ENCODE measurements around the gene NSMF. TPM values are rescaled to one million over a fixed set of nuclear protein-coding genes. Genes with fewer than 3 reads are reported as not detected.
A peak's percentile ranks its signal among the peaks of the same experiment; 100 is the strongest.

The NSMF gene
- total RNA-seq, 2 experiments from 2014 or later = 104 to 109 TPM

DNA sequence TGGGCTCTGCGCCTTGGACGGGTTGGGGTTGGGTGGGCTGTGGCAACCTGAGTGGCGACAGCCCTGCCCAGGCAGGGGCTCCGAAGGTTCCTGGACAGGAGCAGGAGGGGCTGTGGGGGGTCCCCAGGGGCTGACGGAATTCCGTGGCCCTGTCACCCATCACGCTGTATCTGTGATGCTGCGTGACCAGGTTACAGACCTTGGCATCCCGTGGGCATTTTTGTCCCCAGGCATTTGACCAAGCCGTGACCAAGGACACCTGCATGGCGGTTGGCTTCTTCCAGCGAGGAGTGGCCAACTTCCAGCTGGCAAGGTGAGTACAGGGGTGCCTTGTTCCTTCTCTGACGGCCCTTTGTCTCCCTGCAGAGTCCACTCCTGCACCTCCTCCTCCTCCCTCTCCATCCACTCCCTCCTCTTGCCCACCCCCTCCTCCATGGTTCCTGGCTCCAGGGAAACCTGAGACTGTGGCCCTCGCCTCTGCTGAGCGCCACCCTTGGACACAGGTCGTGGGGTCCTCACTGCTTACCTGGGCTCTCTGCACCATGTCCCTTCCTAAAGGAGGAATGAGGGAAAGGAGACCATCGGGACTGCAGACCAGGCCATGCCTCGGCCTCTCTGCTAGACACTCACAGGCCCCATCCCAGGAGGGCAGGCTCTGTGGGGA, 33.0 kb downstream of the NSMF start:
- Histone ChIP-seq H3K27me3 (ENCODE audit: control insufficient read depth in 1 of 2, insufficient read depth in 2 of 2, low read length in 2 of 2) (no peaks in the 10 kb centered on the region), H3K4me3 (ENCODE audit: low read length) (no peak overlapping the region), H3K4me1 (ENCODE audit: insufficient read depth, low read length) (peaks cover 19% of the 10 kb centered on the region), H3K27ac (ENCODE audit: low read depth in 1 of 2, low read length in 2 of 2) (no peak overlapping the region), H3K36me3 (ENCODE audit: insufficient read depth, low read length) (no peaks in the 10 kb centered on the region), H3K9me3 (ENCODE audit: control insufficient read depth in 1 of 2, insufficient read depth in 1 of 2, low read length in 2 of 2) (no peaks in the 10 kb centered on the region)
- DNase-seq (no peak), ATAC-seq (ENCODE audit: poor library complexity) (no peak)
- H3K36me3 Mint-ChIP-seq (ENCODE audit: low read depth) = no peaks in the 10 kb centered on the region
- CTCF ChIA-PET = no interaction called here
- H3K27me3 Mint-ChIP-seq = no peaks in the 10 kb centered on the region
- H3K27ac Mint-ChIP-seq = no peak overlapping the region
- no peak overlapping the region for H3K4me3 Mint-ChIP-seq
- no peaks in the 10 kb centered on the region for H3K9me3 Mint-ChIP-seq
- intact Hi-C loops (cut with DNase I, micrococcal nuclease) = no loop called here
- POLR2A ChIA-PET = no interaction called here
- TF ChIP-seq, protein P1, sequence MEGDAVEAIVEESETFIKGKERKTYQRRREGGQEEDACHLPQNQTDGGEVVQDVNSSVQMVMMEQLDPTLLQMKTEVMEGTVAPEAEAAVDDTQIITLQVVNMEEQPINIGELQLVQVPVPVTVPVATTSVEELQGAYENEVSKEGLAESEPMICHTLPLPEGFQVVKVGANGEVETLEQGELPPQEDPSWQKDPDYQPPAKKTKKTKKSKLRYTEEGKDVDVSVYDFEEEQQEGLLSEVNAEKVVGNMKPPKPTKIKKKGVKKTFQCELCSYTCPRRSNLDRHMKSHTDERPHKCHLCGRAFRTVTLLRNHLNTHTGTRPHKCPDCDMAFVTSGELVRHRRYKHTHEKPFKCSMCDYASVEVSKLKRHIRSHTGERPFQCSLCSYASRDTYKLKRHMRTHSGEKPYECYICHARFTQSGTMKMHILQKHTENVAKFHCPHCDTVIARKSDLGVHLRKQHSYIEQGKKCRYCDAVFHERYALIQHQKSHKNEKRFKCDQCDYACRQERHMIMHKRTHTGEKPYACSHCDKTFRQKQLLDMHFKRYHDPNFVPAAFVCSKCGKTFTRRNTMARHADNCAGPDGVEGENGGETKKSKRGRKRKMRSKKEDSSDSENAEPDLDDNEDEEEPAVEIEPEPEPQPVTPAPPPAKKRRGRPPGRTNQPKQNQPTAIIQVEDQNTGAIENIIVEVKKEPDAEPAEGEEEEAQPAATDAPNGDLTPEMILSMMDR (IDR thresholded peaks at IDR 0.05) = no peak
- peaks cover 18% of the 10 kb centered on the region for H3K4me1 Mint-ChIP-seq (ENCODE audit: low read depth)

DNA sequence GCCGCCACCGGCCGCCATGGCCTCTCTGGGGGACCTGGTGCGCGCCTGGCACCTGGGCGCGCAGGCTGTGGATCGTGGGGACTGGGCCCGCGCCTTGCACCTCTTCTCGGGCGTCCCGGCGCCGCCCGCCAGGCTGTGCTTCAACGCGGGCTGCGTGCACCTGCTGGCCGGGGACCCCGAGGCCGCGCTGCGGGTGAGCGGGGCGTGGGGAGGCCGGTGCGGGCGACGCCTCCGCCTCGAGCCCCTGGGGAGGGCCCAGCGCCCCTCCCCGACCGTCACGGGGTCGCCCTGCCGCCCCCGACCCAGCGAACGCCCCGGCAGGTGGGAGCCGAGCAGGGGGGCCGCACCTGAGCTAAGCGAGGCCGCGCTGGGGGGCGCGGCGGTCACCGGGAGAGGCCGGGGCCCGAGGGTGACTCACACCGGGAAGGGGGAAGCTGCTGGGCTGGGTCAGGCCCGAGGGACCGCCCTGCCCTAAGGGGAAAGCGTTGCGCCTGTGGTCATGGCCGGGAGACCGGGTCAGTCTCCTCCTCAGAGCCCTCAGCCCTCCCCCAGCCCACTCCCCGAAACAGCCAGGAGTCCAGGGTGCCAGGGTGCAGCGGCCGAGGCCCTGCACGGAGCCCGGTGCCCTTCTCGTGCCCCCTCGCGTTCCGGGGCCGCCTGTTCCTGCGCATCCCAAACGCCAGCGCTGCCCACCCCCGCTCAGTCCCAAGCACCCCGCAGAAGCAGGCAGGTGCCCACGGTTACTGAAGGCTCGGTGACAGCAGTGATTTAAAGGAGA, 35.4 kb downstream of the NSMF start:
- ATAC-seq (ENCODE audit: poor library complexity) (peak; percentile 54), DNase-seq (peak in 2 of 14 experiments; percentile 57 to 65)
- H3K4me1 Mint-ChIP-seq (ENCODE audit: low read depth) = peaks cover 18% of the 10 kb centered on the region
- H3K36me3 Mint-ChIP-seq (ENCODE audit: low read depth) = no peaks in the 10 kb centered on the region
- CTCF ChIA-PET = interaction anchor here (0.7 to 2.3 kb wide), 5 partner anchors 22 to 187 kb away, joined by 3 to 12 read pairs (median 3); partner anchors contain the start of genes MRPL41 and NSMF
- H3K4me3 ChIP-seq (ENCODE audit: low read length) = peak overlapping the region; percentile 20
- H3K27ac Mint-ChIP-seq = no peak overlapping the region
- H3K27me3 Mint-ChIP-seq = no peaks in the 10 kb centered on the region
- H3K4me3 Mint-ChIP-seq = peak overlapping the region; percentile 84
- POLR2A ChIA-PET = interaction anchor here (0.6 to 2.9 kb wide), 17 partner anchors 8 to 337 kb away, joined by 3 to 18 read pairs (median 5); partner anchors contain the start of genes MAN1B1, MRPL41, NELFB and NRARP
- no peaks in the 10 kb centered on the region for H3K9me3 Mint-ChIP-seq
- TF ChIP-seq, protein P1 (IDR thresholded peaks at IDR 0.05) = no peak
- H3K36me3 ChIP-seq (ENCODE audit: insufficient read depth, low read length) = no peaks in the 10 kb centered on the region
- intact Hi-C loops (cut with DNase I, micrococcal nuclease) = loop anchor here (1.0 to 5.0 kb wide), 7 partner anchors 22 to 184 kb away; partner anchors contain the start of genes ARRDC1 (in 1 of the 2), DPH7 (in 1 of the 2), NELFB (in 1 of the 2) and NSMF (in 1 of the 2)
- H3K27me3 ChIP-seq (ENCODE audit: control insufficient read depth in 1 of 2, insufficient read depth in 2 of 2, low read length in 2 of 2) = no peaks in the 10 kb centered on the region
- no peaks in the 10 kb centered on the region for H3K9me3 ChIP-seq (ENCODE audit: control insufficient read depth in 1 of 2, insufficient read depth in 1 of 2, low read length in 2 of 2)
- peaks cover 19% of the 10 kb centered on the region for H3K4me1 ChIP-seq (ENCODE audit: insufficient read depth, low read length)
- no peak overlapping the region for H3K27ac ChIP-seq (ENCODE audit: low read depth in 1 of 2, low read length in 2 of 2)
